K562 (cell line): ENCODE measurements around the gene ANKS3. TPM values are rescaled to one million over a fixed set of nuclear protein-coding genes. Genes with fewer than 3 reads are reported as not detected.

Source experiments
- ATAC-seq: fragments of 200-7000 bp; cut with Tn5 transposase; 3 replicates; pipeline ENCODE4 v1.9.1; 2020; ENCODE audit warnings: moderate library complexity
- BruUV-seq: library from RNA; stranded (reverse); fragments of 400-500 nt; replicated peaks from 2 replicates; lab custom pipeline; 2021; lab: Mats Ljungman, UMichigan
- CTCF ChIA-PET: fragments of 300-600 bp; formaldehyde crosslinking; extraction: SDS; loops from one replicate; lab custom pipeline; 2021; ENCODE audit warnings: low intra/inter-chr PET ratio; lab: Yijun Ruan, JAX
- POLR2A ChIA-PET: fragments of 300-600, 350-650 bp; sonication (Branson Sonifier 250); formaldehyde crosslinking; extraction: SDS; loops from one replicate; lab custom pipeline; 2021; ENCODE audit warnings: antibody characterized with exemption, inconsistent platforms; lab: Yijun Ruan, JAX
- DNase-seq, 4 experiments: peaks; one replicate each; pipeline versions ENCODE4 v3.0.0 to v3.0.0-alpha.2; 2011 to 2018; ENCODE audit warnings: low spot score in 3 of 4, mixed read lengths in 3 of 4; ENCODE audit errors: extremely low read depth in 1 of 4
- FAIRE-seq: peaks from 2 replicates; lab custom pipeline; 2011; peaks lifted over from hg19 to GRCh38; lab: Jason Lieb, UNC
- H2AFZ ChIP-seq: 2 replicates; pipeline ENCODE4 v1.6.0; 2011; ENCODE audit warnings: low read depth, low read length, control low read depth, inconsistent platforms
- H3K27ac ChIP-seq: fragments of 200-600 bp; 3 replicates; pipeline ENCODE4 v1.8.0; 2011; ENCODE audit warnings: low read depth, mild to moderate bottlenecking, control low read depth, inconsistent platforms, low read length, moderate library complexity, mixed read lengths; ENCODE audit errors: extremely low read depth
- H3K27me3 ChIP-seq, 2 experiments: fragments of 300-600 bp in 1 of 2; 2 replicates in 1 of 2; 3 replicates in 1 of 2; pipeline versions ENCODE4 v1.6.0 to v1.8.0; 2011; ENCODE audit warnings: inconsistent platforms in 2 of 2, low read length in 2 of 2, mild to moderate bottlenecking in 1 of 2, mixed read lengths in 1 of 2, moderate library complexity in 1 of 2; ENCODE audit not compliant: control insufficient read depth in 2 of 2, insufficient read depth in 2 of 2
- H3K36me3 ChIP-seq: fragments of 300-600 bp; 3 replicates; pipeline ENCODE4 v1.8.0; 2011; ENCODE audit warnings: mild to moderate bottlenecking, low read length, inconsistent platforms; ENCODE audit not compliant: control insufficient read depth, insufficient read depth
- H3K4me1 ChIP-seq, 2 experiments: fragments of 200-600 bp in 1 of 2; replicated peaks in 1 of 2; 2 replicates in 1 of 2; 3 replicates in 1 of 2; pipeline versions ENCODE4 v1.5.1 to v1.8.0; 2011; ENCODE audit warnings: inconsistent platforms in 2 of 2, low read length in 2 of 2, mild to moderate bottlenecking in 1 of 2, mixed read lengths in 1 of 2, moderate library complexity in 1 of 2; ENCODE audit not compliant: control insufficient read depth in 2 of 2, insufficient read depth in 2 of 2
- H3K4me2 ChIP-seq: 2 replicates; pipeline ENCODE4 v1.6.1; 2011; ENCODE audit warnings: low read length, control low read depth, inconsistent platforms, mixed read lengths; ENCODE audit not compliant: insufficient read depth
- H3K4me3 ChIP-seq: fragments of 200-600 bp; sonication (generic), shearing (Covaris generic); 2 replicates; pipeline ENCODE4 v1.5.1; 2016; ENCODE audit warnings: control low read depth, inconsistent platforms
- H3K79me2 ChIP-seq: fragments of 200-600 bp; 3 replicates; pipeline ENCODE4 v1.8.0; 2011; ENCODE audit warnings: low read length, inconsistent platforms; ENCODE audit not compliant: control insufficient read depth, insufficient read depth
- H3K9ac ChIP-seq, 2 experiments: 2 replicates each; pipeline versions ENCODE4 v1.6.0 to v1.6.1; 2011; ENCODE audit warnings: low read depth in 2 of 2, low read length in 2 of 2, control low read depth in 1 of 2, inconsistent platforms in 1 of 2, mild to moderate bottlenecking in 1 of 2, mixed read lengths in 1 of 2; ENCODE audit not compliant: insufficient read depth in 1 of 2
- H3K9me1 ChIP-seq: one replicate; pipeline ENCODE4 v1.6.0; 2011; ENCODE audit warnings: inconsistent platforms, mild to moderate bottlenecking, low read length, moderate library complexity; ENCODE audit not compliant: control insufficient read depth, insufficient read depth
- H3K9me3 ChIP-seq: replicated peaks from 2 replicates; pipeline ENCODE4 v1.5.1; 2011; ENCODE audit warnings: low read depth, low read length, inconsistent platforms; ENCODE audit not compliant: control insufficient read depth, insufficient read depth
- H4K20me1 ChIP-seq: replicated peaks from 2 replicates; pipeline ENCODE4 v1.6.1; 2011; ENCODE audit warnings: low read length, inconsistent platforms, mixed read lengths; ENCODE audit not compliant: control insufficient read depth, insufficient read depth
- MEF2A ChIP-seq: IDR thresholded peaks from 2 replicates; pipeline ENCODE4 v1.6.1; 2011; ENCODE audit warnings: low read depth, mild to moderate bottlenecking, low read length, moderate library complexity; ENCODE audit not compliant: control insufficient read depth
- MXI1 ChIP-seq: IDR thresholded peaks from 2 replicates; pipeline ENCODE4 v1.6.1; 2011; ENCODE audit warnings: low read depth, mild to moderate bottlenecking, improper control_type of control experiment, low read length
- NR2C2 ChIP-seq, 2 experiments: fragments of 200-800 bp in 1 of 2; sonication (Bioruptor generic) in 1 of 2; sonication (generic) in 1 of 2; formaldehyde crosslinking in 1 of 2; IDR thresholded peaks; 2 replicates each; pipeline versions ENCODE4 v1.6.1 to v1.8.0; 2016 to 2022; ENCODE audit warnings: mild to moderate bottlenecking in 1 of 2, missing compliant biosample characterization in 1 of 2, missing genetic modification characterization in 1 of 2, missing genetic modification reagents in 1 of 2
- POLR2G ChIP-seq: fragments of 200-400 bp; formaldehyde crosslinking; IDR thresholded peaks from 2 replicates; pipeline ENCODE4 v1.6.1; 2017; ENCODE audit warnings: low read depth, mild to moderate bottlenecking, antibody characterized with exemption, low read length, moderate library complexity
- ZC3H4 ChIP-seq: sonication (generic); formaldehyde crosslinking; IDR thresholded peaks from 2 replicates; pipeline ENCODE4 v1.9.0; 2021; ENCODE audit warnings: missing genetic modification reagents, borderline replicate concordance
- ZNF175 ChIP-seq: fragments of 200-800 bp; sonication (Bioruptor generic); IDR thresholded peaks from 2 replicates; pipeline ENCODE4 v1.6.1; 2016; ENCODE audit warnings: low read depth, mild to moderate bottlenecking, missing genetic modification characterization, missing compliant biosample characterization
- ZNF324 ChIP-seq: fragments of 250-450 bp; sonication (Bioruptor Pico); IDR thresholded peaks from 2 replicates; pipeline ENCODE4 v1.4.0; 2020; ENCODE audit warnings: mild to moderate bottlenecking
- ZNF551 ChIP-seq: fragments of 250-450 bp; sonication (Bioruptor Pico); IDR thresholded peaks from 2 replicates; pipeline ENCODE4 v1.5.0; 2021; ENCODE audit warnings: mild to moderate bottlenecking, moderate library complexity
- ZNF778 ChIP-seq: fragments of 450-650 bp; formaldehyde crosslinking; IDR thresholded peaks from 2 replicates; pipeline ENCODE4 v1.4.0; 2020; ENCODE audit warnings: mild to moderate bottlenecking, moderate library complexity
- WGBS: fragments of 100-300 bp; shearing (Covaris generic); methylation state at CpG from one replicate; pipeline ENCODE4 v1.1.6; 2016; ENCODE audit warnings: low coverage, mixed read lengths; ENCODE audit not compliant: insufficient coverage; ENCODE audit errors: missing lambda C conversion rate; 5-methylcytosine and 5-hydroxymethylcytosine counted together
- in situ Hi-C: fragments of 300-500 bp; cut with MboI; formaldehyde crosslinking; loops from 4 replicates; pipeline ENCODE4 v1.15.0; 2018; ENCODE audit warnings: inconsistent platforms, mixed read lengths
- intact Hi-C: fragments of 100-400 bp; cut with micrococcal nuclease; formaldehyde crosslinking; loops from 2 replicates; pipeline ENCODE4 v1.14.2; 2022
- polyA plus RNA-seq, 8 experiments: library from polyadenylated mRNA; depleted of rRNA in 4 of 8; stranded (reverse) in 5 of 8; unstranded in 3 of 8; fragments of >200 nt; fragmentation: Nextera tagmentation in 2 of 8; fragmentation: Illumina TruSeq in 1 of 8; extraction: Ambion mirVana in 2 of 8; extraction: Trizol in 1 of 8; gene quantifications; 2 replicates each; pipeline versions ENCODE4 v1.2.1 to v1.2.3, GENCODE V29; 2011 to 2014; ENCODE audit warnings: inconsistent platforms in 1 of 8, missing spikeins in 1 of 8
- total RNA-seq, 7 experiments: library from RNA; depleted of rRNA in 6 of 7; stranded (reverse); fragments of >200 nt in 6 of 7; fragmentation: Illumina TruSeq in 2 of 7; extraction: Trizol in 2 of 7; gene quantifications; 2 replicates each; pipeline versions ENCODE4 v1.2.1 to v1.2.3, GENCODE V29; 2011 to 2021; ENCODE audit warnings: low replicate concordance in 1 of 7

ANKS3 gene
- total and polyA plus RNA-seq, 9 of the 15 experiments (the other 6 are each of a cell fraction or from before 2014, with no cell fraction given): 0.43 to 25.7 (median 14.8) TPM

DNA sequence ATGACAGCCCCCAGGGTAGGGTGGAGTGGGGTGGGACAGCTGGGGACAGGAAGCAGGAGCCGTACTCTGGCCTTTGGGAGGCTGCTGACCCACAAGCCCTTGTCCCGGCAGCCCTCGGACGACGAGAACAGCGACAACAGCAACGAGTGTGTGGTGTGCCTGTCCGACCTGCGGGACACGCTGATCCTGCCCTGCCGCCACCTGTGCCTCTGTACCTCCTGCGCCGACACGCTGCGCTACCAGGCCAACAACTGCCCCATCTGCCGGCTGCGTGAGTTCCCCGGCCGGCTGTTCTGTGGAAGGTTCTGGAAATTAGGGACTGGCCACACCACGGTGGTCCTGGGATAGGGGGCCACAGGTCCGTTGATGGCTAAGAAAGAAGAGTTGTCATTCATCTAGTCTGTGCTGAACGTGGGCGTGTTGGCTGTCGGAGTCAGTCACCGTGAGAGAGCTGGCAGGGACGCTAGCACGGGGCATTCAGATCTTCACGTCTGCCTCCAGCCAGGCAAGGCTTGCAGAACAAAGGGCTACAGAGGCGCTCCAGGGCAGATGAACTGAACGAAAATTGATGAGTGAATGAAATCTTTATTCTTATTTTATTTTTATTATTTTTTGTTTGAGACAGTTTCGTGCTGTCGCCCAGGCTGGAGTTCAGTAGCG lies 60.6 kb downstream of the ANKS3 start:
- ATAC-seq: no peak
- Histone ChIP-seq H3K4me2 (no peak overlapping the region), H3K4me1 (peaks cover 0 to 26% of the 10 kb centered on the region in 2 experiments; a peak in 2 of 5 replicates), H3K79me2 (no peaks in the 10 kb centered on the region), H3K9ac (peak overlapping the region in 1 of 2 experiments; percentile 64; a peak in 2 of 4 replicates), H3K27ac (no peak overlapping the region), H3K9me3 (no peaks in the 10 kb centered on the region), H3K9me1 (no peaks in the 10 kb centered on the region), H2AFZ (no peak overlapping the region), H4K20me1 (no peaks in the 10 kb centered on the region), H3K4me3 (no peak overlapping the region), H3K36me3 (peaks cover 42% of the 10 kb centered on the region), H3K27me3 (no peaks in the 10 kb centered on the region)
- BruUV-seq: no TSS peak
- no peak for FAIRE-seq
- TF ChIP-seq ZNF324 (no peak), MXI1 (no peak), ZNF551 (CRISPR knock-in tag) (no peak), NR2C2 (CRISPR knock-in tag; IDR thresholded peaks at IDR 0.05) (no peak), NR2C2 (tag; IDR thresholded peaks at IDR 0.05) (no peak), ZC3H4 (no peak), MEF2A (no peak), POLR2G (peak; percentile 39; the same call in 1 of the 2 replicates), ZNF778 (CRISPR knock-in tag) (no peak), ZNF175 (CRISPR knock-in tag) (no peak)
- DNase-seq: no peak
- in situ Hi-C loops: no loop called here
- CTCF ChIA-PET: no interaction called here
- 89% methylated on average over 23 of the region's 33 CpGs for WGBS
- POLR2A ChIA-PET: no interaction called here
- intact Hi-C loops: no loop called here
